ENCODE data around the gene AKAP13. TPM values are rescaled to one million over a fixed set of nuclear protein-coding genes. Genes with fewer than 3 reads are reported as not detected.

The AKAP13 gene
- total RNA-seq, 2 donors from 2014 or later: 87.3 to 106 TPM

DNA sequence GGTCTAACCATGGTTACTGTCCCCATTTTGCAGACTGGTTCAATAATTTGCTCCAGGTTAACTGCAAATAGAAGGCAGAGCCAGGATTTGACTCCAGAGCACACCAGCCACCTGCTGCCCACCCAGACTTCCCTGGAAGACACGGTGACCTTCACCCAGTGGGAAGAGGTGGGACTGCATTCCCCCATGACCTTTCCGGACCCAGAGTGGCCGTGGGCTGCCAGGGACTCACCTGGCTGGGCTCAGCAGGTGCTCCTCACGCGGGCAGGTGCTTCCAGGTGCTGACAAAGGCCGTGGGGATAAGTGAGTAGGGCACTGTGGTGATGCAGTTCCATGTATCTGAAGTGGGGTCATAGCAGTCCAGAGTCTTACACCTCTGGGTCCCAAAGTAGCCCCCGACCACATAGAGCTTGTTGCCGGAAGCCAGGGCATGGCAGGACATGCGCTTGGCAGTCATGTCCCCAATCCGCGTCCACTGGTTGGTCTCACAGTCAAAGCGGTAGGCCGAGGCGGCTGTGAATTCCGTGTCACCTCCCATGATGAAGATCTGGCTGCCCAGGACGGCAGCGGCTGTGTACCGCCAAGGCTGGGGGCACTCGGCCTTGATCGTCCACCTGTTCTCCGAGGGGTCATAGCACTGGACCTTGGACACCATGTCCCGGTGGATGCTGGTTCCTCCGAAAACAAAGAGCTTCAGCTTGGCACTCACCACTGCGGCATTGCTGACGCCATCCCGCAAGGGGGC, 387.6 kb downstream of the AKAP13 start:
- no peaks in the 10 kb centered on the region for H3K27me3 ChIP-seq
- intact Hi-C loops (cut with DNase I): no loop called here
- no peaks in the 10 kb centered on the region for H3K9me3 ChIP-seq
- H3K4me1 ChIP-seq: no peaks in the 10 kb centered on the region
- H3K4me3 ChIP-seq: no peak overlapping the region
- DNase-seq: no peak
- TF ChIP-seq CTCF (IDR thresholded peaks at IDR 0.05): no peak
- H3K9ac ChIP-seq (ENCODE audit: low read depth in 2 of 2, low read length in 2 of 2): no peak overlapping the region
- no peaks in the 10 kb centered on the region for H3K36me3 ChIP-seq
- H3K27ac ChIP-seq: no peak overlapping the region

- no peak overlapping the region for H3K27ac ChIP-seq
- TF ChIP-seq CTCF (IDR thresholded peaks at IDR 0.05): no peak
- DNase-seq: no peak
- H3K36me3 ChIP-seq: no peaks in the 10 kb centered on the region
- H3K9me3 ChIP-seq: no peaks in the 10 kb centered on the region
- H3K4me1 ChIP-seq: no peaks in the 10 kb centered on the region
- no peaks in the 10 kb centered on the region for H3K27me3 ChIP-seq
- no peak overlapping the region for H3K9ac ChIP-seq (ENCODE audit: low read depth in 2 of 2, low read length in 2 of 2)
- intact Hi-C loops (cut with DNase I): no loop called here
- no peak overlapping the region for H3K4me3 ChIP-seq
These were observed 388.3 kb downstream of the AKAP13 start for GRCh38 chr15:85768595-85769168.

- Histone ChIP-seq H3K27me3 (no peaks in the 10 kb centered on the region), H3K27ac (no peak overlapping the region), H3K4me3 (no peak overlapping the region), H3K9me3 (no peaks in the 10 kb centered on the region), H3K36me3 (no peaks in the 10 kb centered on the region), H3K4me1 (no peaks in the 10 kb centered on the region), H3K9ac (ENCODE audit: low read depth in 2 of 2, low read length in 2 of 2) (no peak overlapping the region)
- no peak for TF ChIP-seq CTCF (IDR thresholded peaks at IDR 0.05)
- no peak for DNase-seq
- intact Hi-C loops (cut with DNase I): no loop called here
These were observed 388.9 kb downstream of the AKAP13 start for GRCh38 chr15:85769182-85769900.

DNA sequence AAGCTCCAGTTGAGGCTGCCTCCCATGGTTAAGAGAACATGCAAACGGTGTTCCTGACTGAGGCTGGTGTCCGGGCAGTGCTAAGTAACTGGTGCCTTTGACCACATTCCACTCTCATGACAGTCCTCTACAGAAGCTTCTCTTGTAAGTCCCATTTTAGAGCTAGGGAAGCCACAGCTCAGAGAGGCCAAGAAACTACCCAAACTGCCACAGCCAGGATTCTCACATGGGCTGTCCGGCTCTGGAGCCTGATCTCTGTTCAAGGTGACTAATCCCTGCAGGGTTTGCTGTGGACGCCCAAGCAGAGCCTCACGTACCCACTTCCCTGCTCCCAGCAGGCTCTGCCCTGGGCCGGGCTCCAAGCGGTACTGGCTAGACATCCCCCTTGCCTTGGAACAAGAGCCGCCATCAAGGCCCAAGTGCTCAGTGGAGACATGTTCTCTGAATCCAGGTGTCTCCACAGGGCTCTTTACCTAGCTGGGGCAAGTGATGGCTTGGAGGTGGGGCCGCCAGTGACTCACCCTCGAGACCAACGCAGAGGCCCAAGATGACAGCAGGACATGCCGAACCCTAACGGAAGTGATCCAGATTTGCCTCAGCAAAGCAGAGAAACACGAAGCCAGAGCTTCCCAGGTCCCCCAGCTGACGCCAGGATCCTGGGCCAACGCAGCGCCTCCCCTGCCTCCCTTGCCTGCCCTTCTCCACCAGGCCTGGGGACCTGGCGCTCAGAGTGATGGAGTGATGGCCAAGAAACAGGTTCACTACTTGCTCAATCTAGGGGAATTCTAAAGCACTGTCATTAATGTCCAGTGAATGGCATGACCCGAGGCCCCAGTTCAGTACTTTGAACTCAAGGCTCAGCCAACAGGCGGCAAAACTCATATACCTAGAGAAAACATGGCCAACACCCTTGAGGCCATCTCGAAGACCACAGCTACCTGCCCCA, 390.0 kb downstream of the AKAP13 start:
- no peak for TF ChIP-seq CTCF (IDR thresholded peaks at IDR 0.05)
- Histone ChIP-seq H3K27me3 (no peaks in the 10 kb centered on the region), H3K27ac (no peak overlapping the region), H3K4me1 (no peaks in the 10 kb centered on the region), H3K9me3 (no peaks in the 10 kb centered on the region), H3K4me3 (no peak overlapping the region), H3K36me3 (no peaks in the 10 kb centered on the region), H3K9ac (ENCODE audit: low read depth in 2 of 2, low read length in 2 of 2) (no peak overlapping the region)
- intact Hi-C loops (cut with DNase I): no loop called here
- DNase-seq: no peak

DNA sequence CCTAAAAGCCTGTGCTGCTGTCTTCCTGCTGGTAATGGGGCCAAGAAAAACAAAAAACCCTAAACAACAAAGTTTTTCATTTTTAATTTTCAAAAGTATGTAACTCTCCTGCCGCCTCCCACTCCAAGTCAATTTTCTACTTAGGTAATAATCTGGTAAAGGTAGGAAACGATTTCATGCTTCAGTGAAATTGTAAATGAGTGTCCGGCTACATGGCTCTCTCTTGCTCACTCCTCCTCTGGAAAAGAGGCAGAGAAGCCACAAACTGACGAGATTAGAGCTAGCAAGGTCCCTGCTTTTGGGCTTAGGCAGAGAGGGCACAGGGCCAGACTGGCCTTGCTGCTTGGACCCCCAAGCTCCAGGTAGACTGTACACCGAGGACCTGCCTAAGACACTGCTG, 390.9 kb downstream of the AKAP13 start:
- no peaks in the 10 kb centered on the region for H3K4me1 ChIP-seq
- no peak overlapping the region for H3K4me3 ChIP-seq
- H3K9ac ChIP-seq (ENCODE audit: low read depth in 2 of 2, low read length in 2 of 2): no peak overlapping the region
- H3K9me3 ChIP-seq: no peaks in the 10 kb centered on the region
- no peak for TF ChIP-seq CTCF (IDR thresholded peaks at IDR 0.05)
- no peak for DNase-seq
- intact Hi-C loops (cut with DNase I): no loop called here
- H3K27me3 ChIP-seq: no peaks in the 10 kb centered on the region
- no peak overlapping the region for H3K27ac ChIP-seq
- no peaks in the 10 kb centered on the region for H3K36me3 ChIP-seq
